HEK293T (cell line): ENCODE measurements around the gene TBC1D22A.

ENCODE experiments used
- BHLHE40 ChIP-seq: fragments of 450-650 bp; IDR thresholded peaks from 2 replicates; pipeline ENCODE4 v1.6.1; 2016; ENCODE audit warnings: mild to moderate bottlenecking, moderate library complexity, borderline replicate concordance
- FOXK2 ChIP-seq: fragments of 450-650 bp; IDR thresholded peaks from 2 replicates; pipeline ENCODE4 v1.6.1; 2016; ENCODE audit warnings: mild to moderate bottlenecking
- HDGF ChIP-seq: fragments of 450-650 bp; IDR thresholded peaks from 2 replicates; pipeline ENCODE4 v1.6.1; 2017; ENCODE audit warnings: antibody characterized with exemption, borderline replicate concordance
- SUZ12 ChIP-seq: fragments of 450-650 bp; IDR thresholded peaks from 2 replicates; pipeline ENCODE4 v1.6.1; 2016; ENCODE audit warnings: mild to moderate bottlenecking
- ZNF384 ChIP-seq: fragments of 450-650 bp; IDR thresholded peaks from 2 replicates; pipeline ENCODE4 v1.6.1; 2016

DNA sequence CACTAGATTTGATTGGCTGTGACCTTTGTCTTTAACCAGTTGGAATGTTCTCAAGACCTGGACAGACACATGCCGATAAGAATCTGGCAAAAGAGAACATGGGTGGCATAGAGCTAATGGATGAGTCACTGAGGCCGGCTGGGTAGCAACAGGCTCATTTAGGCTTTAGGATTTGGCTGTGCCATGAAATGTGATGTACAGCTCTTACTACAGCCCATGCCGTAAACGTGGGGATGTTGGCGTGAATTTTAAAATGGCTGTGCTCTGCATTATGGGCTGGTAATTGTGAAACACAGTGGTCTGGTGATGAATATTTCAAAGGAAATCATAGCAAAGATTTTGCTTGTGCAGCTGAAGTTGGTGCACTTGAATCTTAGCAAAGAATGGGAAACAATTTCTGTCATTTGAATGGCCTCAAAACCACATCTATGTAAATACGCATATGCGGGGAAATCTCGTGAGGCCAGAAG, 332.4 kb downstream of the TBC1D22A start:
- no peak for TF ChIP-seq ZNF384
- no peak for TF ChIP-seq FOXK2
- no peak for TF ChIP-seq SUZ12
- no peak for TF ChIP-seq BHLHE40
- TF ChIP-seq HDGF = no peak
